ENCODE results near the gene RFNG. TPM values are rescaled to one million over a fixed set of nuclear protein-coding genes. Genes with fewer than 3 reads are reported as not detected.

RFNG gene
- total and polyA plus RNA-seq, 3 donors from 2014 or later, result 50.5 to 102 (median 73.3) TPM

- Histone ChIP-seq H3K36me3 (ENCODE audit: low read depth, missing control alignments) (no peaks in the 10 kb centered on the region), H3K4me3 (no peak overlapping the region), H3K4me1 (peaks cover 4% of the 10 kb centered on the region), H3K9me3 (no peaks in the 10 kb centered on the region), H3K27me3 (no peaks in the 10 kb centered on the region), H3K27ac (no peak overlapping the region)
- DNase-seq, result no peak
- 92 to 100% methylated on average over 1 to 24 of the region's 24 CpGs for WGBS, 2 donors
- intact Hi-C loops (cut with DNase I; ENCODE audit: low total_unique reads), result no loop called here
- no peak for TF ChIP-seq CTCF (IDR thresholded peaks at IDR 0.05)
- TF ChIP-seq POLR2A (IDR thresholded peaks at IDR 0.05), result no peak
These were observed 31.4 kb upstream of the RFNG start for GRCh38 chr17:82083009-82083408.

GRCh38 chr17:82082456-82082855, 30.8 kb upstream of the RFNG start:
- no peak for TF ChIP-seq CTCF (IDR thresholded peaks at IDR 0.05)
- TF ChIP-seq POLR2A (IDR thresholded peaks at IDR 0.05), result no peak
- DNase-seq, result no peak
- Histone ChIP-seq H3K4me3 (no peak overlapping the region), H3K27me3 (no peaks in the 10 kb centered on the region), H3K4me1 (peaks cover 10% of the 10 kb centered on the region), H3K36me3 (ENCODE audit: low read depth, missing control alignments) (no peaks in the 10 kb centered on the region), H3K27ac (no peak overlapping the region), H3K9me3 (no peaks in the 10 kb centered on the region)
- 92% methylated on average over 19 of the region's 19 CpGs; no CpG with 5 or more reads in 1 of the 2 donors for WGBS, 2 donors
- intact Hi-C loops (cut with DNase I; ENCODE audit: low total_unique reads), result no loop called here

GRCh38 chr17:82081966-82082365, 30.4 kb upstream of the RFNG start:
- H3K4me3 ChIP-seq, result no peak overlapping the region
- no peak overlapping the region for H3K27ac ChIP-seq
- WGBS, 2 donors, result 92% methylated on average over 21 of the region's 22 CpGs; no CpG with 5 or more reads in 1 of the 2 donors
- no peaks in the 10 kb centered on the region for H3K36me3 ChIP-seq (ENCODE audit: low read depth, missing control alignments)
- intact Hi-C loops (cut with DNase I; ENCODE audit: low total_unique reads), result no loop called here
- no peak for DNase-seq
- TF ChIP-seq POLR2A (IDR thresholded peaks at IDR 0.05) (no peak), CTCF (IDR thresholded peaks at IDR 0.05) (no peak)
- peaks cover 15% of the 10 kb centered on the region for H3K4me1 ChIP-seq
- no peaks in the 10 kb centered on the region for H3K27me3 ChIP-seq
- H3K9me3 ChIP-seq, result no peaks in the 10 kb centered on the region

GRCh38 chr17:82081546-82081945, 29.9 kb upstream of the RFNG start:
- intact Hi-C loops (cut with DNase I; ENCODE audit: low total_unique reads), result no loop called here
- TF ChIP-seq CTCF (IDR thresholded peaks at IDR 0.05) (no peak), POLR2A (IDR thresholded peaks at IDR 0.05) (no peak)
- Histone ChIP-seq H3K36me3 (ENCODE audit: low read depth, missing control alignments) (no peaks in the 10 kb centered on the region), H3K27me3 (no peaks in the 10 kb centered on the region), H3K27ac (no peak overlapping the region), H3K4me1 (peaks cover 19% of the 10 kb centered on the region), H3K9me3 (no peaks in the 10 kb centered on the region), H3K4me3 (no peak overlapping the region)
- DNase-seq, result no peak
- 88 to 95% methylated on average over 4 to 18 of the region's 20 CpGs for WGBS, 2 donors

GRCh38 chr17:82080789-82081464, 29.3 kb upstream of the RFNG start:
- Histone ChIP-seq H3K36me3 (ENCODE audit: low read depth, missing control alignments) (no peaks in the 10 kb centered on the region), H3K27ac (no peak overlapping the region), H3K4me3 (no peak overlapping the region), H3K4me1 (peaks cover 22% of the 10 kb centered on the region), H3K27me3 (no peaks in the 10 kb centered on the region), H3K9me3 (no peaks in the 10 kb centered on the region)
- intact Hi-C loops (cut with DNase I; ENCODE audit: low total_unique reads), result no loop called here
- DNase-seq, result no peak
- WGBS, 2 donors, result 93 to 95% methylated on average over 30 to 41 of the region's 44 CpGs
- TF ChIP-seq CTCF (IDR thresholded peaks at IDR 0.05) (no peak), POLR2A (IDR thresholded peaks at IDR 0.05) (no peak)

Measured in testis (tissue), 3 donors.